Natural killer cell (primary cell): ENCODE measurements around the gene CNPY3. TPM values are rescaled to one million over a fixed set of nuclear protein-coding genes. Genes with fewer than 3 reads are reported as not detected.
"Not testable (repeated sequence)": the region's sequence is repeated elsewhere in the genome, so short reads cannot be mapped to it uniquely, and the experiment has no call there.

Experiments
- ATAC-seq, 3 donors: fragments of 150-1000 bp in 2 of 3; fragments of 200-7000 bp in 1 of 3; cut with Tn5 transposase; 1 replicate in 1 of 3; 2 replicates in 2 of 3; pipeline ENCODE4 v1.10.0; 2021; ENCODE audit warnings: mild to moderate bottlenecking in 2 of 3, moderate library complexity in 2 of 3
- DNase-seq, 2 donors: peaks; one replicate each; pipeline versions ENCODE4 v3.0.0 to v3.0.0-alpha.2; 2013 to 2021; ENCODE audit warnings: mixed read lengths in 1 of 2
- H3K27ac ChIP-seq: one replicate; pipeline ENCODE4 v1.5.1; 2013; ENCODE audit warnings: mild to moderate bottlenecking, low read length
- H3K27me3 ChIP-seq: one replicate; pipeline ENCODE4 v1.6.1; 2013; ENCODE audit warnings: low read length; ENCODE audit not compliant: control insufficient read depth, insufficient read depth
- H3K36me3 ChIP-seq: one replicate; pipeline ENCODE4 v1.6.1; 2013; ENCODE audit warnings: low read length; ENCODE audit not compliant: control insufficient read depth, insufficient read depth
- H3K4me1 ChIP-seq: one replicate; pipeline ENCODE4 v1.6.1; 2013; ENCODE audit warnings: low read length; ENCODE audit not compliant: control insufficient read depth, insufficient read depth
- H3K4me3 ChIP-seq: one replicate; pipeline ENCODE4 v1.5.1; 2013; ENCODE audit warnings: low read length
- H3K9me3 ChIP-seq: one replicate; pipeline ENCODE4 v1.6.1; 2013; ENCODE audit warnings: low read length; ENCODE audit not compliant: control insufficient read depth, insufficient read depth
- H3K27ac Mint-ChIP-seq, 2 donors: one replicate each; pipeline ENCODE4 v1.8.0; 2022; ENCODE audit warnings: mild to moderate bottlenecking in 2 of 2, mixed read lengths in 2 of 2, moderate library complexity in 1 of 2
- H3K27me3 Mint-ChIP-seq, 2 donors: one replicate each; pipeline ENCODE4 v1.8.0; 2022; ENCODE audit warnings: low read depth in 2 of 2, mixed read lengths in 2 of 2
- H3K36me3 Mint-ChIP-seq: one replicate; pipeline ENCODE4 v1.8.0; 2022; ENCODE audit warnings: mixed read lengths
- H3K4me1 Mint-ChIP-seq, 2 donors: one replicate each; pipeline ENCODE4 v1.8.0; 2022; ENCODE audit warnings: mixed read lengths in 2 of 2
- H3K4me3 Mint-ChIP-seq: one replicate; pipeline ENCODE4 v1.8.0; 2022; ENCODE audit warnings: mild to moderate bottlenecking, moderate library complexity, mixed read lengths
- H3K9me3 Mint-ChIP-seq, 2 donors: one replicate each; pipeline ENCODE4 v1.8.0; 2022; ENCODE audit warnings: mixed read lengths in 2 of 2
- WGBS: methylation state at CpG from one replicate; pipeline ENCODE4 v1.1.7; 2013; ENCODE audit warnings: missing lambda C conversion rate; ENCODE audit not compliant: insufficient coverage; 5-methylcytosine and 5-hydroxymethylcytosine counted together
- intact Hi-C: fragments of 100-400 bp; cut with micrococcal nuclease; formaldehyde crosslinking; loops from one replicate; pipeline ENCODE4 v1.14.2; 2022
- total RNA-seq, 4 donors: library from RNA; stranded (reverse); fragments of 120-200 nt in 1 of 4; gene quantifications; one replicate each; pipeline versions ENCODE4 v1.2.3 to v1.2.4, GENCODE V29; 2013 to 2022
- TF ChIP-seq, protein P1 (sequence below): fragments of 200-600 bp; IDR thresholded peaks from one replicate; pipeline ENCODE4 v1.8.0; 2022; ENCODE audit warnings: antibody characterized with exemption

Gene CNPY3
- total RNA-seq, result 10 to 100 TPM; 52.4 to 71.2 (median 59.8) TPM
- total RNA-seq (2013), result 53.4 TPM

DNA sequence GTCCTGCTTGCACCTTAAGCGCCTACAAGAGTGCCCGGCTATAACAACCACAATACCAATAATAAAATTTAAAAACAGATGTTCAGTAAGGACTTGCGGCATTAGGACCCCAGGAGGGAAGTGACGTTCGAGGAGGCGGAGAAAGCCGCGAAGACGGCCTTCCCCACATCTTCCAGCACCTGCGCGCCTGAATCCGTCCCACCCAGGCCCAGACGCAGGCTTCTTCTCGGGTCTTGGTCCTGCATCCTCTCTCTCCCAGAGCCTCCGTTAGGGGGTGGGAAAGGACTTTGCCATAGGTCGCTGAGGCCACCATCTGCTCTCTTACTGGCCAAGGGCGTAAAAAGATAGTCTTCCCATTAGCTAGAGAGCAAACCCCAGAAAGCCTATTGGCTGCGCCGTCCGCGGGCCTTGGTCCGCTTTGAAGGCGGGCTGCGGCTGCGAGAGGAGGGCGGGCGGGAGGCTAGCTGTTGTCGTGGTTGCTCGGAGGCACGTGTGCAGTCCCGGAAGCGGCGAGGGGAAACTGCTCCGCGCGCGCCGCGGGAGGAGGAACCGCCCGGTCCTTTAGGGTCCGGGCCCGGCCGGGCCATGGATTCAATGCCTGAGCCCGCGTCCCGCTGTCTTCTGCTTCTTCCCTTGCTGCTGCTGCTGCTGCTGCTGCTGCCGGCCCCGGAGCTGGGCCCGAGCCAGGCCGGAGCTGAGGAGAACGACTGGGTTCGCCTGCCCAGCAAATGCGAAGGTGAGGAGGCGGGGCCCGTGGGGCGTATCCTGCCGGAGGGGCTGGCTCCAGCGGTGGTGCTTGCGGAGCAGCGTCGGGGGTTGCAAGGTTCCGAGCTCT lies at the start of gene CNPY3:
Gene CNPY3, plus strand, starts transcription at position 495 of the 835 bp plus-strand sequence. Its CDS starts 91 bp downstream, at position 586.
- H3K36me3 Mint-ChIP-seq, result no peaks in the 10 kb centered on the region
- no peaks in the 10 kb centered on the region for H3K9me3 ChIP-seq
- peak within 1 kb of the TSS; percentile 76 for H3K4me3 ChIP-seq
- H3K9me3 Mint-ChIP-seq, result no peaks in the 10 kb centered on the region
- WGBS, result under 1% methylated on average over 62 of the region's 63 CpGs
- peak within 1 kb of the TSS; percentile 98 for H3K27ac ChIP-seq
- peaks cover 47% of the 10 kb centered on the region for H3K4me1 ChIP-seq
- no peaks in the 10 kb centered on the region for H3K27me3 Mint-ChIP-seq
- H3K36me3 ChIP-seq, result peaks cover 11% of the 10 kb centered on the region
- TF ChIP-seq, protein P1, sequence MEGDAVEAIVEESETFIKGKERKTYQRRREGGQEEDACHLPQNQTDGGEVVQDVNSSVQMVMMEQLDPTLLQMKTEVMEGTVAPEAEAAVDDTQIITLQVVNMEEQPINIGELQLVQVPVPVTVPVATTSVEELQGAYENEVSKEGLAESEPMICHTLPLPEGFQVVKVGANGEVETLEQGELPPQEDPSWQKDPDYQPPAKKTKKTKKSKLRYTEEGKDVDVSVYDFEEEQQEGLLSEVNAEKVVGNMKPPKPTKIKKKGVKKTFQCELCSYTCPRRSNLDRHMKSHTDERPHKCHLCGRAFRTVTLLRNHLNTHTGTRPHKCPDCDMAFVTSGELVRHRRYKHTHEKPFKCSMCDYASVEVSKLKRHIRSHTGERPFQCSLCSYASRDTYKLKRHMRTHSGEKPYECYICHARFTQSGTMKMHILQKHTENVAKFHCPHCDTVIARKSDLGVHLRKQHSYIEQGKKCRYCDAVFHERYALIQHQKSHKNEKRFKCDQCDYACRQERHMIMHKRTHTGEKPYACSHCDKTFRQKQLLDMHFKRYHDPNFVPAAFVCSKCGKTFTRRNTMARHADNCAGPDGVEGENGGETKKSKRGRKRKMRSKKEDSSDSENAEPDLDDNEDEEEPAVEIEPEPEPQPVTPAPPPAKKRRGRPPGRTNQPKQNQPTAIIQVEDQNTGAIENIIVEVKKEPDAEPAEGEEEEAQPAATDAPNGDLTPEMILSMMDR, result no peak
- peak; percentile 77 to 91 (median 86) for ATAC-seq
- intact Hi-C loops, result loop anchor here (1.0 kb wide), 4 partner anchors 50 to 242 kb away; partner anchors contain the start of genes KLHDC3, PEX6, PPP2R5D and SRF
- H3K4me1 Mint-ChIP-seq, result peaks cover 48 to 58% of the 10 kb centered on the region in 2 donors
- H3K27me3 ChIP-seq, result no peaks in the 10 kb centered on the region
- peak within 1 kb of the TSS; percentile 94 to 98 for H3K27ac Mint-ChIP-seq
- peak; percentile 91 to 97 for DNase-seq
- H3K4me3 Mint-ChIP-seq, result peak within 1 kb of the TSS; percentile 97

DNA sequence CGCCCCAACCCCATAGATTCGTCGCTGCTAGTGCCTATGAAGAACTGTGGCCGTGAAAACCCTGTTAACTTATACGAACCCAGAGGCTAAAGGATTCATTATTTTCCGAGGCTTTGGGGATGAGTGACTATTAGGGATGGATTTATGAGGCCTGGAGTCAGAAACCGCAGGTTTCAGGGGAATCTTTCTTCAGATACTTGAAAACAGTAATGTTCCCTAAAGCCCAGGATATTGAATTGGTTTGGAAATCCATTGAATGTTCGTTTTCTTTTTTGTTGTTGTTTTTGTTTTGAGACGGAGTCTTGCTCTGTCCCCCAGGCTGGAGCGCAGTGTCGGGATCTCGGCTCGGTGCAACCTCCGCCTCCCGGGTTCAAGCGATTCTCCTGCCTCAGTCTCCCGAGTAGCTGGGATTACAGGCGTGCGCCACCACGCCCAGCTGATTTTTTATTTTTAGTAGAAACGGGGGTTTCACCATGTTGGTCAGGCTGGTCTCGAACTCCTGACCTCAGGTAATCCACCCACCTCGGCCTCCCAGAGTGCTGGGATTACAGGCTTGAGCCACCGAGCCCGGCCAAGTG lies 49.0 kb upstream of the CNPY3 start:
- peak overlapping the region; percentile 63 for H3K4me3 ChIP-seq
- intact Hi-C loops, H3K9me3 ChIP-seq, DNase-seq, H3K9me3 Mint-ChIP-seq, ATAC-seq, H3K27me3 ChIP-seq, H3K27me3 Mint-ChIP-seq: not testable (repeated sequence)
- peaks cover 19% of the 10 kb centered on the region for H3K4me1 ChIP-seq
- peak overlapping the region; percentile 99 to 100 for H3K27ac Mint-ChIP-seq
- H3K4me3 Mint-ChIP-seq, result peak overlapping the region; percentile 98
- peaks cover 26 to 31% of the 10 kb centered on the region in 2 donors for H3K4me1 Mint-ChIP-seq
- H3K27ac ChIP-seq, result peak overlapping the region; percentile 86
- 14% methylated on average over 25 of the region's 25 CpGs for WGBS
- H3K36me3 ChIP-seq, result peaks cover 27% of the 10 kb centered on the region
- H3K36me3 Mint-ChIP-seq, result peaks cover 17% of the 10 kb centered on the region

DNA sequence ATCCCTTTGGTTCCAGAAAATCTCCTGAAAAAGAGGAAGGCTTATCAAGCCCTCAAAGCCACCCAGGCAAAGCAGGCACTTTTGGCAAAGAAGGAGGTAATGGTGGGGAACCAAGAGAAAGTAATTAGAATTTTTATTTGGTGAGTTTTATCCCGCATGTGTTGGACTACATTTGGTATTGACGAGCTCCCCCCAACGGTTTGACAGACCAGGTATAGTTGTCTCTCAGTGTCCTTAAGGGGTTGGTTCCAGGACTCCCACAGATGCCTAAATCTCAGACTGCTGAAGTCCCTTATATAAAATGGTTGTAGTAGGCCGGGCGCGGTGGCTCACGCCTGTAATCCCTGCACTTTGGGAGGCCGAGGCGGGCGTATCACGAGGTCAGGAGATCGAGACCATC lies 48.4 kb upstream of the CNPY3 start:
- intact Hi-C loops, H3K9me3 Mint-ChIP-seq, H3K4me3 ChIP-seq, H3K27ac ChIP-seq, H3K9me3 ChIP-seq, H3K27me3 ChIP-seq, H3K27me3 Mint-ChIP-seq, ATAC-seq: not testable (repeated sequence)
- peaks cover 19% of the 10 kb centered on the region for H3K4me1 ChIP-seq
- Mint-ChIP-seq H3K27ac (peak overlapping the region; percentile 99 to 100), H3K36me3 (peaks cover 17% of the 10 kb centered on the region), H3K4me3 (peak overlapping the region; percentile 98), H3K4me1 (peaks cover 26 to 31% of the 10 kb centered on the region in 2 donors)
- 89% methylated on average over 12 of the region's 12 CpGs for WGBS
- DNase-seq, result peak in 1 of 2 donors; percentile 23
- H3K36me3 ChIP-seq, result peaks cover 33% of the 10 kb centered on the region

DNA sequence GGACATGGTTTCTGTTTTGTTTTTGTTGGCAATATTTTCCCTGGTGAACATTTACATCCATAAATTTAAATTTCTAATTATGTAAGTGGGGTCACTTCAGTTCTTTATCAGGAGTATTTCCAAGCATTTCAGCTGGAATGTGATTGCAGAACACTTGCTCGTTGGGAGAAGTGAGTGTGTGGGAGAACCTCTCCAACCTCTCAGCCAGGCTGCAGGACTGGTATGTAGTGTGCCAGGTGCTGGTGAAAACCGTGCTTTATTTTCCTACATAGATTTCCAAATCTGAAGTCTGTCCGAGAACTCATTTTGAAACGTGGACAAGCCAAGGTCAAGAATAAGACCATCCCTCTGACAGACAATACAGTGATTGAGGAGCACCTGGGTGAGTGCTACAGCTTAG lies 43.6 kb upstream of the CNPY3 start:
- no peaks in the 10 kb centered on the region for H3K27me3 ChIP-seq
- H3K27me3 Mint-ChIP-seq, result no peaks in the 10 kb centered on the region
- H3K36me3 Mint-ChIP-seq, result peaks cover 17% of the 10 kb centered on the region
- no peak for DNase-seq
- TF ChIP-seq, protein P1, result no peak
- H3K27ac Mint-ChIP-seq, result no peak overlapping the region
- H3K9me3 Mint-ChIP-seq, result no peaks in the 10 kb centered on the region
- no peak for ATAC-seq
- intact Hi-C loops, result no loop called here
- H3K4me3 Mint-ChIP-seq, result no peak overlapping the region
- H3K4me1 ChIP-seq, result peaks cover 8% of the 10 kb centered on the region
- no peak overlapping the region for H3K27ac ChIP-seq
- peaks cover 10 to 13% of the 10 kb centered on the region in 2 donors for H3K4me1 Mint-ChIP-seq
- peaks cover 37% of the 10 kb centered on the region for H3K36me3 ChIP-seq
- no peak overlapping the region for H3K4me3 ChIP-seq
- no peaks in the 10 kb centered on the region for H3K9me3 ChIP-seq
- 88% methylated on average over 4 of the region's 4 CpGs for WGBS

DNA sequence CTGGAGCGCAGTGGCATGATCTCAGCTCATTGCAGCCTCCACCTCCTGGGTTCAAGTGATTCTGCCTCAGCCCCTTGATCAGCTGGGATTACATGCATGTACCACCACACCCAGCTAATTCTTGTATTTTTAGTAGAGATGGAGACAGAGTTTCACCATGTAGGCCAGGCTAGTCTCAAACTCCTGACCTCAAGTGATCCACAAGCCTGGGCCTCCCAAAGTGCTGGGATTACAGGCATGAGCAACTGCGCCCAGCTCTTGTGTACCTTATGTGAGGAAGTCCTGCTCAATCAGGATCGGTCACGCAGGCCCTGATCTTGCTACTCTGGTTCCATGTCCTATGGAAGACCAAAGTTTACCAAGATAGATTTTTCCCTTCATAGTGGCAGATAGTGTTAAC lies 41.1 kb upstream of the CNPY3 start:
- Mint-ChIP-seq H3K36me3 (peaks cover 14% of the 10 kb centered on the region), H3K4me1 (peaks cover 13% of the 10 kb centered on the region in 2 donors)
- H3K27ac ChIP-seq, DNase-seq, ATAC-seq, H3K27me3 Mint-ChIP-seq, H3K9me3 ChIP-seq, H3K4me3 Mint-ChIP-seq, H3K9me3 Mint-ChIP-seq, intact Hi-C loops, H3K27me3 ChIP-seq, H3K4me3 ChIP-seq, H3K27ac Mint-ChIP-seq: not testable (repeated sequence)
- 97% methylated on average over 3 of the region's 4 CpGs for WGBS
- Histone ChIP-seq H3K4me1 (peaks cover 13% of the 10 kb centered on the region), H3K36me3 (peaks cover 31% of the 10 kb centered on the region)
